Suppressor macrophage (primary cell): ENCODE measurements around the gene EEA1.

Source experiments
- DNase-seq, 4 experiments: peaks; one replicate each; pipeline ENCODE4 v3.0.0-alpha.2; 2020 to 2022

Gene EEA1

DNA sequence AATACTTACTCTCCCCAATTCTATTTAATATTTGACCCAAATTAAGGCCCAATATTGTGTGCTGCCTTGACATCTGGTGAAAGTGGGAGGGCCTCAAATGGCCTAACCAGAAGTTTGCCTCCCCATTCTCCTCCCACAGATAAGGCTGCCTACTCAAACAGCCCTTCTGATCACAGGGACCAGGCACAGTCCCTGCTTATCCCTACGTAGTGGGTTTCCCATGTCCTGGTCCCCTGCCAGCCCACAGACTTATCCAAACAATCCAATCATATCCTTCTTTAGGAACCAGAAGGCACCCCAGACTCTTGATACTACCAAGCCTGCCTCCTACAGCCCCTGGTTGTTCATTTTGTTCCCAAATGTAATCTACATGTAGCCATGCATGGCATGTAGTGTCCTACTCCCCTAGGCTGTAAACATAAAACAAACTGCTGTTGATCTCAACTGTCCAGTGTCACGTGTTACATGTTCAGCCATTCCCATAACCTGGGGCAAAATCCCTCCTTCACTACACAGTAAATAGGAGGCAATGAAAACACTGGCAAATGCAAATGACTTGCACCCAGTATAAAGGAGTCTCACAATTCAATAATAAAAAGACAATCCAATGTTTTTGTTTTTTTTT lies 49.3 kb downstream of the EEA1 start:
- DNase-seq, result no peak

- no peak for DNase-seq
These were observed 51.2 kb downstream of the EEA1 start for GRCh38 chr12:92877904-92878303.

DNA sequence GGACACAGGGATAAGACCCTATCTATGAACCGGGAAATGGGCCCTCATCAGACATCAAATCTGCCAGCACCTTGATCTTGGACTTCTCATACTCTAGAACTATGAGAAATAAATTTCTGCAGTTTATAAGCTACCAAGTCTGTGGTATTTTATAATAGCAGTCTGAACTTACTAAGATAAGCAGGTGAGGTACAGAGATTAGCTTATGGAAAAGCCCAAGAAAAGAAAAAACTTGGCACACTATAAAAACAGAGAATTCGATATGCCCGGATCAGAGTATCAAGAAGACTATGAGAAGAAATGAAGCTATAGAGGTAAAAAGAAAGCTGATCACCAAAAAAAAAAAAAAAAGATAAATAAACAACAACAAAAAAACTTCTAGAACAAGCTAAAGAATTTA lies 52.6 kb downstream of the EEA1 start:
- no peak for DNase-seq

GRCh38 chr12:92871116-92871515 lies 58.0 kb downstream of the EEA1 start:
- peak; percentile 32 to 69 (median 50) for DNase-seq

GRCh38 chr12:92866418-92866817 lies 62.7 kb downstream of the EEA1 start:
- no peak for DNase-seq

GRCh38 chr12:92863251-92863650 lies 65.8 kb downstream of the EEA1 start:
- DNase-seq, result peak; percentile 4 to 42 (median 14)

GRCh38 chr12:92861381-92861780 lies 67.7 kb downstream of the EEA1 start:
- no peak for DNase-seq

GRCh38 chr12:92860521-92860920 lies 68.6 kb downstream of the EEA1 start:
- no peak for DNase-seq

- DNase-seq, result no peak
These were observed 69.3 kb downstream of the EEA1 start for GRCh38 chr12:92859650-92860386.

GRCh38 chr12:92857818-92858217 lies 71.3 kb downstream of the EEA1 start:
- DNase-seq, result no peak

GRCh38 chr12:92854344-92854743 lies 74.8 kb downstream of the EEA1 start:
- no peak for DNase-seq

GRCh38 chr12:92848740-92849139 lies 80.4 kb downstream of the EEA1 start:
- no peak for DNase-seq

DNA sequence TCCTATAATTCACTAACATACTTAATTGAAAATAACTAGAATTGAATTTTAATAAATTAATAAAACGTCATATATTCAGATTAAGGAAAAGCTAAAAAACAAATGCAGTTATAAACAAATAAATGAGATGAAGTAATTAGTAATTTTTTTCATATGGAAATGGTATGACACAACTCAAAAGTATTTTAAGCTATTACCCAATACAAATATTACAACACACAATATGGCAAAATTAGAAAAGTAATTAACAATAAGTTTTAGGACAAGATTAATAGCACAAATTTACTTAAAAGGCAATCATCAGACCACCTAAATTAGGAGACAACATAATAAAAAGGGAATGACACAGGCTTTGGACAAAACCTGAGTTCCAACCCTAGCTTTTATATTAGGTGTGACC lies 81.7 kb downstream of the EEA1 start:
- DNase-seq, result no peak

- DNase-seq, result no peak
These were observed 83.8 kb downstream of the EEA1 start for GRCh38 chr12:92845329-92845728.

GRCh38 chr12:92844151-92844763 lies 84.8 kb downstream of the EEA1 start:
- DNase-seq, result no peak

DNA sequence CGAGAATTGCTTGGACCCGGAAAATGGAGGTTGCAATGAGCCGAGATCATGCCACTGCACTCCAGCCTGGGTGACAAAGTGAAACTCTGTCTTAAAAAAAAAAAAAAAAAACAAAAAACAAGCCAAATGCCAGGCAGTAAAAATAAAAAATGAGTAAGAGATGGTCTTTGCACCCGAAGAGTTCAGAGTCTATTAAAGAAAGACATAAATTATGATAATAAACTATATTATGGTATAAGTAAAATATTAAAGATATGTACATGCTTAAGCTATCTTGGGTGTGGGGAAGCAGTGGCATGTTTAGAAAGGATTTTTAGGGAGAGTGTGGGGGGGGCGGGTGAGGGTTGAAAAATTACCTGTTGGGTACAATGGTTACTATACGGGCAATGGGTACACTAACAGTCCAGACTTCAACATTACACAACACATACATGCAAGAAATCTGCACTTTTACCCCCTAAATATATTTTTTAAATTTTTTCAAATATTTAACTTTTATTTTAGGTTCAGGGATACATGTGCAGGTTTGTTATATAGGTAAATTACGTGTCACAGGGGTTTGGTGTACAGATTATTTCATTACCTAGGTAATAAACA lies 99.3 kb downstream of the EEA1 start:
- no peak for DNase-seq

DNA sequence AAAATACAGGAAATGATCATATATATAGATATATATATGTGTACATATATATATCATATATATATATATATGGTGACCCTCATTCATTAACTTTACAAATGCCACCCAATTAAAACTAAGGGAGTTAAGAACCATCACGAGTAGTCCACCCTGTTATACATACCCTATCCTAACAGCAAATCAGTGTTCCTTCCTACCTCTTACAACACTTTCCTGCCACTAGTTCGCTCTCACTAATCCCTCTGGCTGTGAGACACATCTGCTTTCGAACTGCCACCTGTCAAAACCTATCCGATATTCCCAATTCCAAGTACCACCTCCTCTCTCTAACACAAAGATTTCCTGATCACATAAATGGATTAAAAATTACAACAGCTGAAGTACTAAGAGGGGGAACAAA lies 100.5 kb downstream of the EEA1 start:
- no peak for DNase-seq

- DNase-seq, result peak; percentile 40 to 62 (median 52)
These were observed 101.2 kb downstream of the EEA1 start for GRCh38 chr12:92827836-92828431.

DNA sequence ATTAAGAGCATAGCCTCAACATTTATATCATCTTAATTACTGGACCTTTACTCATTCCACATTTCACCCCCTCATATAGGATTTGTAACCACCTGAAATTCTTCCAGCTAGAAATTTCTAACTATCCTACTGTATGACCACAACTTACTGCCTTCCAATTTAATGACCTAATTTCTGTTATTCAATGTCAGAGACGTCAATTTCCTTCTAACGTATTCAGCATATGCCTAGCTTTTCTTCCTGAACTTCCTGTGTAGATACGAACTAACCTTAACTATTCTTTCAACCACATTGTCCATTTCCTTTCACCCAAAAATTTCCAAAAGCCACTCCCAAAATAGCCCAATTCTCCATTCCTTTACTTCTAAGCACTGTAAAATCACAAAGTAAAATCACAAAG lies 108.0 kb downstream of the EEA1 start:
- no peak for DNase-seq

- no peak for DNase-seq
These were observed 114.5 kb downstream of the EEA1 start for GRCh38 chr12:92814584-92814983.

DNA sequence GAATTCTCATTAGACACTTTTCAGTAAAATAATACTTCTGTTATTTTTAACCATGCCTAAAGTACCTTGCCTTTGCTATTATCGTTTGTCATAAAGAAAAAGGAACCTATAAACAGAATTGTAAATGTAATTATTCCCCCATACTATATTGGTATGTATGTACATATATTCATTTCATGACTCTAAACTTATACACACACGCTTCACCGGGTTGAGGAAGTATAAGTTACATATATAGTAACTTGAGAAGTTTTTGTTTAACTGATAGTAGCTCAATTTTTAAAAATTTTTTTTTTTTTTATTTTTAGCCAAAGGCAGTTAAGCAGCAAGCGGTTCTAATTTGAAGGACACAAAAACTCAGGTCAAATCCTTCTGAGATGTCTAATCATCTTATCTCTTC lies 118.7 kb downstream of the EEA1 start:
- DNase-seq, result no peak

DNA sequence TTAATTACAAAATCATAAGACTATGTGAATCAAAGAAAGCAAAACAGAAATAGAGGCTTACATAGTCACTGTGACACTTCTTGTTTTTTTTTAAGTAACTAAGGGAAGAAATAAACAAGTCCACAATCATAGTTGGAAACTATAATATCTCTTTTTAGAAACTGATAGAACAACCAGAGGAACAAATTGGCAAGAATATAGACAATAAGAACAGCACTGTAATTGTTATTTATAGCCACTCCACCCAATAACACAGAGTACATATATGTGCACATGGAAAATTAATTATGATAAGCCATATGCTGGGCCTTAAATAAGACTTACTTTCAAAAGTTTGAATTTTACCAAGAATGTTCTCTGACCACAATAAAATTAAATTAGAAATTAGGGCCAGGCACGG lies 125.2 kb downstream of the EEA1 start:
- no peak for DNase-seq

DNA sequence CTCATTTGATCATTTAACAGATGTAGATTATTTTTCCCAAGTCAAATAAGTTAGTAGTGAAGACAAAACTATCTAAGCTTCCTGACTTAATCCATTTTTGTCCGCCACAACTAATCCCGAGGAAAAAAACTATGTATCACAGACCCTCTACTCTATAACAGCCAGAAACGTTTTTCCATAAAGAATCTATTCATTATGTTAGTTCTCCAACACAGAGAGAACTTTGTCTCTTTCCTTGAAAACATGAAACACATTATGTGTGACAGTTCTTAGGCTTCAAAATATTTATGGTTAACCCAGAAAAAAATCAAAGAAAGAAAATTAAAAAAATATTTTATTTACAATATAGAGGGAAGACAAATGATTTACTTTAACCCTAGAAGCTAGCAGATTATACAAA lies 126.2 kb downstream of the EEA1 start:
- no peak for DNase-seq
